ENCODE measurements around the gene ACTR5.

Gene ACTR5

GRCh38 chr20:38723017-38723847 lies 25.0 kb upstream of the ACTR5 start:
- Histone ChIP-seq H3K27me3 (replicated peaks; ENCODE audit: control insufficient read depth, insufficient read depth, low read length, poor library complexity, severe bottlenecking) (peaks cover 69% of the 10 kb centered on the region), H3K4me3 (ENCODE audit: insufficient read depth, low read depth, low read length, poor library complexity, severe bottlenecking) (no peak overlapping the region)

DNA sequence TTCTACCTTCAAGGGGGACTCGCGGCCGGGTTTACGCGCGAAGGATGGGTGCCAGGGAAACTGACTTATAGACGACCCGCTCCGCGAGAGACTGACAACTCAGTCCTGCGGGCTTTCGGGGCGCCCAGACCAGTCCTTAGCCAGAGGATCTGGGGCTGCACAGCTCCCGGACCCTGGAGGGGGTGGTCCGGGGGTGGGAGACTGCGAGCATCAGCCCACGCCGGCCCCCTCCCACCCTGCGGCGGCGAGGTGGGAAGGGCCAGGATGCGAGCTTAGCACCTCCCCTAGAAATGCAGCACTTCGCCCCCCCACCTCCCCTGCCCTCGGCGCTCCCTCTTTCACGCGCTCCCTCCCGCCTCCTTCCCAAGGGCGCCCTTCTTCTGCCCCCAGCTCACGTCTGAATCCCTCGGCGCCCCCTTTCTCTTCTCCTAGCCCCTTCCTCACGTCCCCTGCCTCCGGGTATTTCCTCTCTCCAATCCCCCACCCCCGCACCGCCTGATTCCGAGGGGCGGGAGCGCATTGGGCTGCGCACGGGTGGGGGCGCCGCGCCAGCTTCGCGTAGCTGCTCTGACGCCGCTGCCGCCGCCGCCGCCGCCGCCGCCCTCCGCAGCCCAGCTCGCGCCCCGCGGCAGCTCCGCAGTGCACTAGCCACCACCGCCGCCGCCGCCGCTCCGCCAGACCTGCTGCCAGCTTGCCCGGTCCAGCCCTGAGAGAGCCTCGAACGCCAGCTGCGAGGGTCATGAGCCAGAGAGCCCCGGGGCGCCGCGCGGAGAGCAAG lies 24.2 kb upstream of the ACTR5 start, which contains the start of gene SLC32A1:
Gene SLC32A1 (plus strand): TSS at position 639 of the 778 bp plus-strand sequence. CDS start 239 bp downstream, outside the sequence.
- no peaks in the 10 kb centered on the region for H3K36me3 ChIP-seq (ENCODE audit: control insufficient read depth, insufficient read depth, low read length)
- peaks cover 76% of the 10 kb centered on the region for H3K27me3 ChIP-seq (replicated peaks; ENCODE audit: control insufficient read depth, insufficient read depth, low read length, poor library complexity, severe bottlenecking)
- no peak within 1 kb of the TSS for H3K4me3 ChIP-seq (ENCODE audit: insufficient read depth, low read depth, low read length, poor library complexity, severe bottlenecking)
- H3K9me3 ChIP-seq (ENCODE audit: control insufficient read depth, low read length): no peaks in the 10 kb centered on the region
- peaks cover 38% of the 10 kb centered on the region for H3K4me1 ChIP-seq (ENCODE audit: control insufficient read depth, insufficient read depth, low read length, poor library complexity, severe bottlenecking)
- DNase-seq: no peak
- no peak within 1 kb of the TSS for H3K27ac ChIP-seq (ENCODE audit: insufficient read depth, low read length, poor library complexity, severe bottlenecking)

More at GRCh38 chr20:38723017-38723847, 25.0 kb upstream of the ACTR5 start:
- Histone ChIP-seq H3K4me1 (ENCODE audit: control insufficient read depth, insufficient read depth, low read length, poor library complexity, severe bottlenecking) (peaks cover 37% of the 10 kb centered on the region), H3K9me3 (ENCODE audit: control insufficient read depth, low read length) (no peaks in the 10 kb centered on the region), H3K36me3 (ENCODE audit: control insufficient read depth, insufficient read depth, low read length) (no peaks in the 10 kb centered on the region), H3K27ac (ENCODE audit: insufficient read depth, low read length, poor library complexity, severe bottlenecking) (no peak overlapping the region)
- no peak for DNase-seq

- H3K4me1 ChIP-seq (ENCODE audit: control insufficient read depth, insufficient read depth, low read length, poor library complexity, severe bottlenecking): peaks cover 44% of the 10 kb centered on the region
- no peaks in the 10 kb centered on the region for H3K9me3 ChIP-seq (ENCODE audit: control insufficient read depth, low read length)
- no peak overlapping the region for H3K4me3 ChIP-seq (ENCODE audit: insufficient read depth, low read depth, low read length, poor library complexity, severe bottlenecking)
- H3K36me3 ChIP-seq (ENCODE audit: control insufficient read depth, insufficient read depth, low read length): no peaks in the 10 kb centered on the region
- DNase-seq: no peak
- H3K27ac ChIP-seq (ENCODE audit: insufficient read depth, low read length, poor library complexity, severe bottlenecking): no peak overlapping the region
- H3K27me3 ChIP-seq (replicated peaks; ENCODE audit: control insufficient read depth, insufficient read depth, low read length, poor library complexity, severe bottlenecking): peaks cover 80% of the 10 kb centered on the region
Observed at GRCh38 chr20:38724626-38725147, 23.6 kb upstream of the ACTR5 start.

DNA sequence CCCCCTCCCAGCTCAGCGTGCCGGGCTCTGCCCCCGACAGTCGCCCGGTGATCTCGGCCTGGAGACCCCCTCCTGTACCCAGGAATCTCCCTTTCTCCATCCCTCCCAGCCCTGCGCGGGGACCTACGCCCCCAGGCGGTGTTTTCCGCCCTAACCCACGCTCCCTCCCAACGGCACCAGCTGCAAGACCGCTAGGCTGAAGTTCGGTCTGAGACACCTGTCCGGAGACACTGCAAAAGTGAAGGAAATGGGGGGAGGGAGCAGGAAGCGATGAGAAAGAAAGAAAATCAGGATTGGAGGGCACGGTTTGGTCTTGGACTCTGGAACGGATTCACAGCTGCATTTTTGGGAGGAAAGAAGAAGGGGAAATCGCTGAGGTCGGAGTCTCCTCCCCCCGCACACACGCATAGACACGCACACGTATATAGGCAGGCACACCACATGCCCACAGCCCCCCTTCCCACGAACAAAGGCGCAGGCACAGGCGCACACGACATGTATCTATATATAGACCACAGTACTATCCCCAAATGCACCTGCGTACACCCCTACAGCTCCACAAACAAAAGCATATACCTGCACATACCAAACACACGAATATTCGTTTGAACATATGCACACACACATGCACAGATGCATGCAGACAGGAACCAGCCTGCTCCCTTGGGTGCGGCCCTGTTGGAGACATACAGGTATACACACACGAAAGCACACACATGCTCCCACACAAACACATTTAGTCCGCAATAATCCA lies 22.9 kb upstream of the ACTR5 start:
- Histone ChIP-seq H3K4me1 (ENCODE audit: control insufficient read depth, insufficient read depth, low read length, poor library complexity, severe bottlenecking) (peaks cover 50% of the 10 kb centered on the region), H3K27me3 (replicated peaks; ENCODE audit: control insufficient read depth, insufficient read depth, low read length, poor library complexity, severe bottlenecking) (peaks cover 83% of the 10 kb centered on the region), H3K4me3 (ENCODE audit: insufficient read depth, low read depth, low read length, poor library complexity, severe bottlenecking) (no peak overlapping the region), H3K36me3 (ENCODE audit: control insufficient read depth, insufficient read depth, low read length) (no peaks in the 10 kb centered on the region), H3K9me3 (ENCODE audit: control insufficient read depth, low read length) (no peaks in the 10 kb centered on the region), H3K27ac (ENCODE audit: insufficient read depth, low read length, poor library complexity, severe bottlenecking) (no peak overlapping the region)
- DNase-seq: no peak

- Histone ChIP-seq H3K4me3 (ENCODE audit: insufficient read depth, low read depth, low read length, poor library complexity, severe bottlenecking) (no peak overlapping the region), H3K9me3 (ENCODE audit: control insufficient read depth, low read length) (no peaks in the 10 kb centered on the region), H3K4me1 (ENCODE audit: control insufficient read depth, insufficient read depth, low read length, poor library complexity, severe bottlenecking) (peaks cover 58% of the 10 kb centered on the region), H3K36me3 (ENCODE audit: control insufficient read depth, insufficient read depth, low read length) (no peaks in the 10 kb centered on the region), H3K27me3 (replicated peaks; ENCODE audit: control insufficient read depth, insufficient read depth, low read length, poor library complexity, severe bottlenecking) (peaks cover 89% of the 10 kb centered on the region), H3K27ac (ENCODE audit: insufficient read depth, low read length, poor library complexity, severe bottlenecking) (no peak overlapping the region)
- DNase-seq: no peak
Observed at GRCh38 chr20:38725931-38726803, 22.1 kb upstream of the ACTR5 start.

GRCh38 chr20:38726804-38727606 lies 21.3 kb upstream of the ACTR5 start:
- Histone ChIP-seq H3K4me1 (ENCODE audit: control insufficient read depth, insufficient read depth, low read length, poor library complexity, severe bottlenecking) (peaks cover 61% of the 10 kb centered on the region), H3K36me3 (ENCODE audit: control insufficient read depth, insufficient read depth, low read length) (no peaks in the 10 kb centered on the region), H3K9me3 (ENCODE audit: control insufficient read depth, low read length) (no peaks in the 10 kb centered on the region), H3K4me3 (ENCODE audit: insufficient read depth, low read depth, low read length, poor library complexity, severe bottlenecking) (no peak overlapping the region), H3K27me3 (replicated peaks; ENCODE audit: control insufficient read depth, insufficient read depth, low read length, poor library complexity, severe bottlenecking) (peaks cover 90% of the 10 kb centered on the region), H3K27ac (ENCODE audit: insufficient read depth, low read length, poor library complexity, severe bottlenecking) (no peak overlapping the region)
- peak in 2 of 3 donors; percentile 12 to 29 for DNase-seq

DNA sequence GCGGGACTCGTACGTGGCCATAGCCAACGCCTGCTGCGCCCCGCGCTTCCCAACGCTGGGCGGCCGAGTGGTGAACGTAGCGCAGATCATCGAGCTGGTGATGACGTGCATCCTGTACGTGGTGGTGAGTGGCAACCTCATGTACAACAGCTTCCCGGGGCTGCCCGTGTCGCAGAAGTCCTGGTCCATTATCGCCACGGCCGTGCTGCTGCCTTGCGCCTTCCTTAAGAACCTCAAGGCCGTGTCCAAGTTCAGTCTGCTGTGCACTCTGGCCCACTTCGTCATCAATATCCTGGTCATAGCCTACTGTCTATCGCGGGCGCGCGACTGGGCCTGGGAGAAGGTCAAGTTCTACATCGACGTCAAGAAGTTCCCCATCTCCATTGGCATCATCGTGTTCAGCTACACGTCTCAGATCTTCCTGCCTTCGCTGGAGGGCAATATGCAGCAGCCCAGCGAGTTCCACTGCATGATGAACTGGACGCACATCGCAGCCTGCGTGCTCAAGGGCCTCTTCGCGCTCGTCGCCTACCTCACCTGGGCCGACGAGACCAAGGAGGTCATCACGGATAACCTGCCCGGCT lies 20.6 kb upstream of the ACTR5 start:
- H3K36me3 ChIP-seq (ENCODE audit: control insufficient read depth, insufficient read depth, low read length): no peaks in the 10 kb centered on the region
- no peak for DNase-seq
- no peak overlapping the region for H3K4me3 ChIP-seq (ENCODE audit: insufficient read depth, low read depth, low read length, poor library complexity, severe bottlenecking)
- H3K27me3 ChIP-seq (replicated peaks; ENCODE audit: control insufficient read depth, insufficient read depth, low read length, poor library complexity, severe bottlenecking): peaks cover 85% of the 10 kb centered on the region
- H3K27ac ChIP-seq (ENCODE audit: insufficient read depth, low read length, poor library complexity, severe bottlenecking): no peak overlapping the region
- H3K4me1 ChIP-seq (ENCODE audit: control insufficient read depth, insufficient read depth, low read length, poor library complexity, severe bottlenecking): peaks cover 61% of the 10 kb centered on the region
- H3K9me3 ChIP-seq (ENCODE audit: control insufficient read depth, low read length): no peaks in the 10 kb centered on the region

DNA sequence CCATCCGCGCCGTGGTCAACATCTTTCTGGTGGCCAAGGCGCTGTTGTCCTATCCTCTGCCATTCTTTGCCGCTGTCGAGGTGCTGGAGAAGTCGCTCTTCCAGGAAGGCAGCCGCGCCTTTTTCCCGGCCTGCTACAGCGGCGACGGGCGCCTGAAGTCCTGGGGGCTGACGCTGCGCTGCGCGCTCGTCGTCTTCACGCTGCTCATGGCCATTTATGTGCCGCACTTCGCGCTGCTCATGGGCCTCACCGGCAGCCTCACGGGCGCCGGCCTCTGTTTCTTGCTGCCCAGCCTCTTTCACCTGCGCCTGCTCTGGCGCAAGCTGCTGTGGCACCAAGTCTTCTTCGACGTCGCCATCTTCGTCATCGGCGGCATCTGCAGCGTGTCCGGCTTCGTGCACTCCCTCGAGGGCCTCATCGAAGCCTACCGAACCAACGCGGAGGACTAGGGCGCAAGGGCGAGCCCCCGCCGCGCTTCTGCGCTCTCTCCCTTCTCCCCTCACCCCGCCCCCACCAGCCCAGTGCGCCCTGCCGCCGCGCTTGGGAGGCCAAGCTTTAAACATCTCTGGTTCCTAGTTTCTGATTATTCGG lies 20.0 kb upstream of the ACTR5 start:
- no peak overlapping the region for H3K27ac ChIP-seq (ENCODE audit: insufficient read depth, low read length, poor library complexity, severe bottlenecking)
- no peak overlapping the region for H3K4me3 ChIP-seq (ENCODE audit: insufficient read depth, low read depth, low read length, poor library complexity, severe bottlenecking)
- DNase-seq: no peak
- H3K36me3 ChIP-seq (ENCODE audit: control insufficient read depth, insufficient read depth, low read length): no peaks in the 10 kb centered on the region
- no peaks in the 10 kb centered on the region for H3K9me3 ChIP-seq (ENCODE audit: control insufficient read depth, low read length)
- H3K4me1 ChIP-seq (ENCODE audit: control insufficient read depth, insufficient read depth, low read length, poor library complexity, severe bottlenecking): peaks cover 61% of the 10 kb centered on the region
- peaks cover 79% of the 10 kb centered on the region for H3K27me3 ChIP-seq (replicated peaks; ENCODE audit: control insufficient read depth, insufficient read depth, low read length, poor library complexity, severe bottlenecking)

Data from effector memory CD4-positive, alpha-beta T cell (primary cell).